Effector memory CD4-positive, alpha-beta T cell (primary cell): ENCODE results near the gene RAB20.

Source experiments
- DNase-seq, 3 donors: peaks; one replicate each; pipeline ENCODE4 v3.0.0-alpha.2; 2020
- H3K27ac ChIP-seq: 2 replicates; pipeline ENCODE4 v1.7.0; 2013; ENCODE audit warnings: mild to moderate bottlenecking, low read length, moderate library complexity; ENCODE audit not compliant: insufficient read depth, poor library complexity, severe bottlenecking
- H3K27me3 ChIP-seq: replicated peaks from 2 replicates; pipeline ENCODE4 v1.7.0; 2013; ENCODE audit warnings: mild to moderate bottlenecking, low read length; ENCODE audit not compliant: insufficient read depth, control insufficient read depth, poor library complexity, severe bottlenecking
- H3K36me3 ChIP-seq: 2 replicates; pipeline ENCODE4 v1.7.0; 2013; ENCODE audit warnings: mild to moderate bottlenecking, low read length, moderate library complexity; ENCODE audit not compliant: control insufficient read depth, insufficient read depth
- H3K4me1 ChIP-seq: 2 replicates; pipeline ENCODE4 v1.7.0; 2013; ENCODE audit warnings: low read length, mild to moderate bottlenecking; ENCODE audit not compliant: control insufficient read depth, insufficient read depth, poor library complexity, severe bottlenecking
- H3K4me3 ChIP-seq: 2 replicates; pipeline ENCODE4 v1.7.0; 2013; ENCODE audit warnings: low read length, low read depth, mild to moderate bottlenecking; ENCODE audit not compliant: insufficient read depth, poor library complexity, severe bottlenecking
- H3K9me3 ChIP-seq: 2 replicates; pipeline ENCODE4 v1.7.0; 2013; ENCODE audit warnings: mild to moderate bottlenecking, low read length, moderate library complexity; ENCODE audit not compliant: control insufficient read depth

The RAB20 gene

DNA sequence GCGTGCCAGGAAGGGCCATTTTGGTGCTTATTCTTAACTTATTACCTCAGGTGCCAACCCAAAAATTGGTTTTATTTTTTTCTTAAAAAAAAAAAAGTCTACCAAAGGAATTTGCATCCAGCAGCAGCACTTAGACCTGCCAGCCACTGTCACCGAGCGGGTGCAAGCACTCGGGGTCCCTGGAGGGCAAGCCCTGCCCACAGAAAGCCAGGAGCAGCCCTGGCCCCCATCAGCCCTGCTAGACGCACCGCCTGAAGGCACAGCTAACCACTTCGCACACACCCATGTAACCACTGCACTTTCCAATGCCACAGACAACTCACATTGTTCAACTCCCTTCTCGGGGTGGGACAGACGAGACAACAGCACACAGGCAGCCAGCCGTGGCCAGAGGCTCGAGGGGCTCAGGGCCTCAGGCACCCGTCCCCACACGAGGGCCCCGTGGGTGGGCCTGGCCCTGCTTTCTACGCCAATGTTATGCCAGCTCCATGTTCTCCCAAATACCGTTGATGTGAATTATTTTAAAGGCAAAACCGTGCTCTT lies 49.3 kb downstream of the RAB20 start:
- Histone ChIP-seq H3K36me3 (no peaks in the 10 kb centered on the region), H3K4me1 (no peaks in the 10 kb centered on the region), H3K9me3 (no peaks in the 10 kb centered on the region), H3K27me3 (no peaks in the 10 kb centered on the region), H3K27ac (no peak overlapping the region), H3K4me3 (no peak overlapping the region)
- no peak for DNase-seq

DNA sequence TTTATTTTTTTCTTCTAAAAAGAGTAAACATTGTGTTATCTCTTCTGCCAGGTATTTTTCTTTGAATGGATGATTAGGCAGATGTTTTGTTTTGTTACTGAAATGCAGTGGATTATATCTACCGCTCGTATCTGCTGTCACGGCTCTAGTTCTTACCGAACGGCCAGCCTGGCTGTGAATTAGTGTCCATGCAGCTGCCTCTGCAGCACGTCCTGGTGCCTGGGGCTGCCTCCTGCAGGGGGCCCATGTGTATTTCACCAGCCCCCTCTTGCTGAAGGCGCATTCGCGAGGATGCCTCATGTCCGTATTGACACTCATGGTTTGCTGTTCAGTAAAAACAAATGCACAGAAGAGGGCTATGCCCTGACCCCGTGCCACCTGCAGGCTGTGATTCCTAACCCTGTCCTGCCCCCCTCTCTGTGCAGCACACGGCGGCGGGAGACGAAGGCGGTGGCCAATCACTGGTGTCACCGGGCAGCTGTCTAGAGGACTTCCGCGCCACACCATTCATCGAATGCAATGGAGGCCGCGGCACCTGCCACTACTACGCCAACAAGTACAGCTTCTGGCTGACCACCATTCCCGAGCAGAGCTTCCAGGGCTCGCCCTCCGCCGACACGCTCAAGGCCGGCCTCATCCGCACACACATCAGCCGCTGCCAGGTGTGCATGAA lies 49.9 kb downstream of the RAB20 start:
- Histone ChIP-seq H3K27ac (no peak overlapping the region), H3K4me3 (no peak overlapping the region), H3K9me3 (no peaks in the 10 kb centered on the region), H3K4me1 (no peaks in the 10 kb centered on the region), H3K27me3 (no peaks in the 10 kb centered on the region), H3K36me3 (no peaks in the 10 kb centered on the region)
- DNase-seq = no peak

DNA sequence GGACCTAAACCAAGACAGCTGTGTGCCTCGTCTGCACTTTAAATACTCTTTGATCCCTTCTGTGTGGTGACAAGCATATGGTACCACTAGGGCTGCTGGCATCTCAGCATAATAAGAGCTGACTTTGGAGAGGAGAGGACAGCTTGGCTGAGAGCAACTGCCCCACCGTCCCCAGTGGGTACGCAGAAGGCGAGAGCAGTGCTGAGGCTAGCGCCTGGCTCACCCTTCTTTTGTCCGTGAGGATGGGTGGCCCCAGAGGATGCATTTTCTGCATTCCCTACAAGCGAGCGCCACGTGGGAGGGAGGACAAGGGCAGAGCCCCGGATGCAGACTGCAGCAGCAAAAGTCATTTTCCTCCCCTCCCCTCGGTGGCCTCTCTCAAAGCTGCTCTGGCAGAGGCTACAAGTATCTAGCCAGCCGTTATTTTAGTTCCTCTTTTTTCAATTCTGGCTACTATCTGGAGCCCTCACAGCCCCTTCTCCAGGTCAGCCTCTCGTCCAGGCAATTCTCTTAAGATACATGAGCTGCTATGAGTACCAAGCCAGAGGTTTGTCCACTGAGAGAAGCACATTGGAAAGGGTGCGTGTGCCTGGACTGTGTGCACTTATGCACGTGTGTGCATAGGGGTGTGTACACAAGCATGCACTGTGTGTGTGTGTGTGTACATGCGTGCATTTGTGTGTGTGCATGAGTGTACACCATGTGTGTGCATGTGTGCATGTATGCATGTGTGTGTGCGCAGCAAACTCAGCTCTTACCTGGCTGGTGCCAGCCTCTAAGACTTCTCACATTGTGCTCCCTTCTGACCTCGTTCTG lies 51.3 kb downstream of the RAB20 start:
- H3K9me3 ChIP-seq = no peaks in the 10 kb centered on the region
- no peak for DNase-seq
- H3K27ac ChIP-seq = no peak overlapping the region
- H3K27me3 ChIP-seq = no peaks in the 10 kb centered on the region
- H3K4me1 ChIP-seq = no peaks in the 10 kb centered on the region
- H3K4me3 ChIP-seq = no peak overlapping the region
- H3K36me3 ChIP-seq = no peaks in the 10 kb centered on the region

DNA sequence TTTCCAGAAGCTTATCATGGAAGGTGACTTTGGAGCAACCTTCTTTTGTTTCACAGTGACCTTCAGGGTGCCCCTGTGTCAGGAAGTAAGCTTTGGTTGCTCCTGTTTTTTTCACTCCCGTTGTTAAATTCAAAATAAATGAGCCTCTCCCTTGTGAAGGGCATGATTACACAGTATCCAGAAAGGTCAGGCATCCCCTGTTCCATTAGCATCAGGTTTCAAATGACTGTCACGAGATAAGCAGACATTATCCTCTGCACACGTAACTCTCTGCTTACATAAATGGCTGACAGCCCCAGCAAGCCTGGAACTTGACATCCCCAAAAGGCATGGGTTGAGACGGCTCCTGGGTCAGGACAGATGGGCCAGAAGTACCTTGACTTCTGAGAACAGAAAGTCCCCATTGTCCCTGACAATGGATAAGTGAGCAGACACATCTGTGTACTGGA lies 52.0 kb downstream of the RAB20 start:
- Histone ChIP-seq H3K36me3 (no peaks in the 10 kb centered on the region), H3K4me1 (no peaks in the 10 kb centered on the region), H3K27ac (no peak overlapping the region), H3K4me3 (no peak overlapping the region), H3K27me3 (no peaks in the 10 kb centered on the region), H3K9me3 (no peaks in the 10 kb centered on the region)
- no peak for DNase-seq

DNA sequence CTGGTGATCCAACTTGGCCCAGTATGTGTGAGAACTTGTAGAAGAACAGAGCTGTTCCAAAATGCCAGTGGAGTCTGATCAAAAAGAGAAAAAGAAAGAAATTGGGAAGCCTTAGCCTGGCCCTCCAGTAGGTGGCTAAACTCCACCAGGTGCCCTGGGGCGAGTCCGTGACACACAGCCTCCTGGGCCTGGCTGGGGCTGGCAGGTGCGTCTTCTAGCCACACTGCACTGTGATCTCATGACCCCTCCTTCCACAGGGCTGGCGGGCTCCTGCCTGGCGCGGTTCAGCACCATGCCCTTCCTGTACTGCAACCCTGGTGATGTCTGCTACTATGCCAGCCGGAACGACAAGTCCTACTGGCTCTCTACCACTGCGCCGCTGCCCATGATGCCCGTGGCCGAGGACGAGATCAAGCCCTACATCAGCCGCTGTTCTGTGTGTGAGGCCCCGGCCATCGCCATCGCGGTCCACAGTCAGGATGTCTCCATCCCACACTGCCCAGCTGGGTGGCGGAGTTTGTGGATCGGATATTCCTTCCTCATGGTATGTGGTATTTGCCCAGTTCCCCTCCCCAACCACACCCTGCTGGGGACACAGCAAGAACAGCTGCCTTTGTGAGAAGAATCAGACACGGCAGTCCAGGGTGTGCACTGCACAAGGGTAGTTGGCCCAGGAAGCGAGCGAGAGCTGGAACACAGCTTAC lies 53.7 kb downstream of the RAB20 start:
- no peak for DNase-seq
- Histone ChIP-seq H3K27me3 (no peaks in the 10 kb centered on the region), H3K4me1 (no peaks in the 10 kb centered on the region), H3K9me3 (no peaks in the 10 kb centered on the region), H3K36me3 (no peaks in the 10 kb centered on the region), H3K27ac (no peak overlapping the region), H3K4me3 (no peak overlapping the region)

DNA sequence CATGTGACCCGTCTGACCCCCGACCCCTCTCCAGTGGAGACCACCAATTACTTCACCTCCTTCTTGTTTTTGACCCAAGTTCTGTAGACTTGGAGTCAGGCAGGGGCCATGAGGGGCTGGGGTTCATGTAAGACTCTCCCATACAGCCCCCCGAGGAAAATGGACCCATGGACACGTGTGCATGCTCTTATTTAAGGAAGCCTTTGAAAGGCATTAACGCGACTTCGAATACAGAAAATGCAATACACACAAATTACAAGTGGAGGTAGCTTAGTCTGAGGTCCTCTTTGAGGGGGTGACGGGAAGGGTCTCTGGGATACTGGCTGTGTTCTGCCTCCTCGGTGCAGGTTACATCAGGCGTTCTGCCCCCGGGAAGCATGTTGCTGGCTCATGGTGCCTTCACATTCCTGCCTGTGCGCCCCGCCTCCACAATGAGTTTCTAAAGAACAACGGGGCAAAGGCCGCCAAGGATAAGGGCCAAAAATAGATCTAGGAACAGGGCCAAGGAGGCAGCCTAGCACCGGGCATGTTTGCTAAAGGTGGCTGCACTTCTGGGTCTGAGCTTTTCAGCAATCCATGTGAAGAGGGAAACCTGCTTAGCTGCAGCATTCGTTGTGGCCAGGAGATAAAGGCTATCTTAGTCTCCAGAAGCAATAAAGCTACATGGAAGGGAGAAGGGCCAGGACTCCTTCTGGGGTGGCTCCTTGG lies 54.5 kb downstream of the RAB20 start:
- no peaks in the 10 kb centered on the region for H3K27me3 ChIP-seq
- no peak overlapping the region for H3K4me3 ChIP-seq
- no peak for DNase-seq
- no peak overlapping the region for H3K27ac ChIP-seq
- no peaks in the 10 kb centered on the region for H3K9me3 ChIP-seq
- H3K4me1 ChIP-seq = no peaks in the 10 kb centered on the region
- H3K36me3 ChIP-seq = no peaks in the 10 kb centered on the region

DNA sequence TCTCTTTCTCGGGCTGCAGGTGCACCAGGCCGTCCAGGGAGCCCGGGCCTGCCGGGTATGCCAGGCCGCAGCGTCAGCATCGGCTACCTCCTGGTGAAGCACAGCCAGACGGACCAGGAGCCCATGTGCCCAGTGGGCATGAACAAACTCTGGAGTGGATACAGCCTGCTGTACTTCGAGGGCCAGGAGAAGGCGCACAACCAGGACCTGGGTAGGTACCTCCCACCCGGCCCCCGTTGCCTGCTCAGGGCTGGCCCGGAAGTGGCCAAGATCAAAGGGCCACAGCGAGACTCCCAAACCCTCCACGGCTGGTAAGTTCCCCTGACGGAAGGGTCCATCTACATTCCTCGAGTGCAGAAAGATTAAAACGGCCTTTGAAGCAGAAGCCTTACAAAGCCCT lies 55.1 kb downstream of the RAB20 start:
- H3K4me3 ChIP-seq = no peak overlapping the region
- no peak for DNase-seq
- H3K27me3 ChIP-seq = no peaks in the 10 kb centered on the region
- no peak overlapping the region for H3K27ac ChIP-seq
- H3K36me3 ChIP-seq = no peaks in the 10 kb centered on the region
- H3K9me3 ChIP-seq = no peaks in the 10 kb centered on the region
- no peaks in the 10 kb centered on the region for H3K4me1 ChIP-seq

DNA sequence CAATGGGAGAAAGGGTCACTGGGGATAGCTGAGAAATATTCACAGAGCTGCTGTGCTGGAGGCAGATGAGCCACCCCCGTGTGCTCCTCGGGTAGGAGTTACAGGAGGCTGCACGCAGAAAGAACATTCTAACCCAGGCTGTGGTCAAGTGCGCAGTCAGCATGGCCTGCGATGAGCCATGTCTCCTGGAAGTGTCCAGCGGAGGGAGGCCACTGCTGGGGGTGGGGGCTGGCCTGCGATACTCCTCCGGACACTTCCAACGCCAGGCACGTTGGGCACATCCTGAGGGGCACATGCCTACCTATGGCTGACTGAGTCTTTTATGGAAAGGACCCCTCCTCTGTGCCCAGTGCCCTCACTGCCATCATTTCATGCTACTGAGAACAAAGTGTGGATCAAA lies 55.9 kb downstream of the RAB20 start:
- Histone ChIP-seq H3K27ac (no peak overlapping the region), H3K4me3 (no peak overlapping the region), H3K36me3 (no peaks in the 10 kb centered on the region), H3K27me3 (no peaks in the 10 kb centered on the region), H3K9me3 (no peaks in the 10 kb centered on the region), H3K4me1 (no peaks in the 10 kb centered on the region)
- DNase-seq = no peak

DNA sequence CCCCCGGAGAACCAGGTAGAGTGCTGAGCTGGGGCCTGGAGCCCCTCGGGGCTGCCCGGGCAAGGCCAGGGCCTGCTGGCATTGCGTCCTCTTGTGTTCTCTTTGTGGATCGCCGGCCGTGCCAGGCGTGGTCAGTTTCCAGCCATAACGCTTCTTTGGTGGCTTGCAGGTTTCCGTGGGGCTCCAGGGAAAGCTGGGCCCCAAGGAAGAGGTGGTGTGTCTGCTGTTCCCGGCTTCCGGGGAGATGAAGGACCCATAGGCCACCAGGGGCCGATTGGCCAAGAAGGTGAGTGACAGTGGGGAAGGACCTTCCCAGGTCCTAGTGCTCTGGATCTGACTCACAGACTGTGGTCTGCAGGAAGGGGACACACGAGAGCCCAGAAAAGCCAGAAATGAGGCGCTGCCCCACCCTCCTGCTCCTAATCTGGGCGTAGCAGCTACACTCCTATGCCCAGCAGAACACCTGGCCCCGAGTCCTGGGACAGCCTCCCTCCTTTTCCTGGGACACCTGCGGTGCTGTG lies 57.5 kb downstream of the RAB20 start:
- Histone ChIP-seq H3K4me3 (no peak overlapping the region), H3K4me1 (no peaks in the 10 kb centered on the region), H3K36me3 (no peaks in the 10 kb centered on the region), H3K9me3 (no peaks in the 10 kb centered on the region), H3K27me3 (no peaks in the 10 kb centered on the region), H3K27ac (no peak overlapping the region)
- DNase-seq = no peak
